ENCODE measurements around the gene TMEM255B.
A peak's percentile ranks its signal among the peaks of the same experiment; 100 is the strongest.
"Not testable (repeated sequence)": the region's sequence is repeated elsewhere in the genome, so short reads cannot be mapped to it uniquely, and the experiment has no call there.

TMEM255B gene

GRCh38 chr13:113758651-113759524 is at the start of gene TMEM255B:
TMEM255B (plus strand) TSS chr13:113759226; CDS start chr13:113759270, 44 bp downstream.
- POLR2A ChIA-PET: no interaction called here
- peak; percentile 92 for DNase-seq (ENCODE audit: extremely low spot score)
- CTCF ChIA-PET: no interaction called here
- no peak for TF ChIP-seq CTCF (IDR thresholded peaks at IDR 0.05; ENCODE audit: control extremely low read depth, extremely low read depth, low read depth, missing control alignments)

GRCh38 chr13:113722921-113723320 is 36.1 kb upstream of the TMEM255B start:
- CTCF ChIA-PET: no interaction called here
- TF ChIP-seq CTCF (IDR thresholded peaks at IDR 0.05; ENCODE audit: control extremely low read depth, extremely low read depth, low read depth, missing control alignments): no peak
- POLR2A ChIA-PET: no interaction called here

GRCh38 chr13:113723410-113724015 is 35.5 kb upstream of the TMEM255B start:
- DNase-seq (ENCODE audit: extremely low spot score): no peak
- ChIA-PET POLR2A (no interaction called here), CTCF (no interaction called here)
- no peak for TF ChIP-seq CTCF (IDR thresholded peaks at IDR 0.05; ENCODE audit: control extremely low read depth, extremely low read depth, low read depth, missing control alignments)

More at GRCh38 chr13:113722921-113723320, 36.1 kb upstream of the TMEM255B start:
- DNase-seq (ENCODE audit: extremely low spot score): no peak

- ChIA-PET CTCF (interaction anchor here (0.9 to 1.4 kb wide), 4 partner anchors 56 to 502 kb away, joined by 3 to 6 read pairs (median 4); partner anchors contain the start of gene GRK1), POLR2A (no interaction called here)
- no peak for DNase-seq (ENCODE audit: extremely low spot score)
- TF ChIP-seq CTCF (IDR thresholded peaks at IDR 0.05; ENCODE audit: control extremely low read depth, extremely low read depth, low read depth, missing control alignments): no peak
Observed at GRCh38 chr13:113724016-113724758, 34.8 kb upstream of the TMEM255B start.

- ChIA-PET CTCF (interaction anchor here (0.9 to 1.4 kb wide), 4 partner anchors 56 to 501 kb away, joined by 3 to 6 read pairs (median 4); partner anchors contain the start of gene GRK1), POLR2A (no interaction called here)
- TF ChIP-seq CTCF (IDR thresholded peaks at IDR 0.05; ENCODE audit: control extremely low read depth, extremely low read depth, low read depth, missing control alignments): peak; percentile 83
- DNase-seq (ENCODE audit: extremely low spot score): peak; percentile 83
Observed at GRCh38 chr13:113724780-113725315, 34.2 kb upstream of the TMEM255B start.

- DNase-seq (ENCODE audit: extremely low spot score); POLR2A ChIA-PET: not testable (repeated sequence)
- CTCF ChIA-PET: interaction anchor here (1.2 to 1.4 kb wide), 2 partner anchors 58 to 64 kb away, joined by 3 to 6 read pairs; partner anchors contain the start of gene GRK1
Observed at GRCh38 chr13:113725329-113726105, 33.5 kb upstream of the TMEM255B start.

GRCh38 chr13:113726106-113726821 is 32.8 kb upstream of the TMEM255B start:
- POLR2A ChIA-PET; DNase-seq (ENCODE audit: extremely low spot score); CTCF ChIA-PET: not testable (repeated sequence)
